Measurements from ENCODE around the gene RIPOR2.
A peak's percentile ranks its signal among the peaks of the same experiment; 100 is the strongest.

RIPOR2 gene

GRCh38 chr6:24847402-24847801 is 88.4 kb downstream of the RIPOR2 start:
- Mint-ChIP-seq H3K9me3 (no peaks in the 10 kb centered on the region), H3K27me3 (no peaks in the 10 kb centered on the region), H3K4me1 (peaks cover 35% of the 10 kb centered on the region), H3K36me3 (peaks cover 74% of the 10 kb centered on the region), H3K4me3 (no peak overlapping the region), H3K27ac (peak overlapping the region; percentile 63)
- ATAC-seq: no peak

GRCh38 chr6:24845578-24845977 is 90.2 kb downstream of the RIPOR2 start:
- Mint-ChIP-seq H3K4me1 (peaks cover 37% of the 10 kb centered on the region), H3K27me3 (no peaks in the 10 kb centered on the region), H3K36me3 (peaks cover 81% of the 10 kb centered on the region), H3K4me3 (no peak overlapping the region), H3K9me3 (no peaks in the 10 kb centered on the region), H3K27ac (peak overlapping the region; percentile 76)
- no peak for ATAC-seq

GRCh38 chr6:24844903-24845302 is 90.9 kb downstream of the RIPOR2 start:
- ATAC-seq: no peak
- Mint-ChIP-seq H3K36me3 (peaks cover 79% of the 10 kb centered on the region), H3K9me3 (no peaks in the 10 kb centered on the region), H3K27me3 (no peaks in the 10 kb centered on the region), H3K27ac (peak overlapping the region; percentile 76), H3K4me1 (peaks cover 37% of the 10 kb centered on the region), H3K4me3 (no peak overlapping the region)

- ATAC-seq: no peak
- Mint-ChIP-seq H3K4me3 (no peak overlapping the region), H3K36me3 (peaks cover 77% of the 10 kb centered on the region), H3K27ac (peak overlapping the region; percentile 76), H3K4me1 (peaks cover 37% of the 10 kb centered on the region), H3K27me3 (no peaks in the 10 kb centered on the region), H3K9me3 (no peaks in the 10 kb centered on the region)
Observed at GRCh38 chr6:24844061-24844460, 91.7 kb downstream of the RIPOR2 start.

GRCh38 chr6:24840187-24840586 is 95.6 kb downstream of the RIPOR2 start:
- no peak for ATAC-seq

GRCh38 chr6:24838994-24839393 is 96.8 kb downstream of the RIPOR2 start:
- no peak for ATAC-seq
- Mint-ChIP-seq H3K4me1 (peaks cover 22% of the 10 kb centered on the region), H3K27ac (no peak overlapping the region), H3K27me3 (no peaks in the 10 kb centered on the region), H3K36me3 (peaks cover 60% of the 10 kb centered on the region), H3K4me3 (no peak overlapping the region), H3K9me3 (no peaks in the 10 kb centered on the region)

More at GRCh38 chr6:24840187-24840586, 95.6 kb downstream of the RIPOR2 start:
- Mint-ChIP-seq H3K27me3 (no peaks in the 10 kb centered on the region), H3K9me3 (no peaks in the 10 kb centered on the region), H3K4me1 (peaks cover 27% of the 10 kb centered on the region), H3K27ac (no peak overlapping the region), H3K4me3 (no peak overlapping the region), H3K36me3 (peaks cover 51% of the 10 kb centered on the region)

GRCh38 chr6:24838081-24838480 is 97.7 kb downstream of the RIPOR2 start:
- no peak overlapping the region for H3K4me3 Mint-ChIP-seq
- no peaks in the 10 kb centered on the region for H3K9me3 Mint-ChIP-seq
- ATAC-seq: no peak
- H3K4me1 Mint-ChIP-seq: peaks cover 18% of the 10 kb centered on the region
- peaks cover 64% of the 10 kb centered on the region for H3K36me3 Mint-ChIP-seq
- H3K27ac Mint-ChIP-seq: peak overlapping the region; percentile 1
- no peaks in the 10 kb centered on the region for H3K27me3 Mint-ChIP-seq

- H3K9me3 Mint-ChIP-seq: no peaks in the 10 kb centered on the region
- ATAC-seq: no peak
- H3K27me3 Mint-ChIP-seq: no peaks in the 10 kb centered on the region
- no peak overlapping the region for H3K27ac Mint-ChIP-seq
- peaks cover 64% of the 10 kb centered on the region for H3K36me3 Mint-ChIP-seq
- H3K4me1 Mint-ChIP-seq: peaks cover 6% of the 10 kb centered on the region
- H3K4me3 Mint-ChIP-seq: no peak overlapping the region
Observed at GRCh38 chr6:24836109-24836508, 99.7 kb downstream of the RIPOR2 start.

GRCh38 chr6:24833711-24834386 is 101.9 kb downstream of the RIPOR2 start:
- Mint-ChIP-seq H3K9me3 (no peaks in the 10 kb centered on the region), H3K4me1 (peaks cover 6% of the 10 kb centered on the region), H3K27me3 (no peaks in the 10 kb centered on the region), H3K36me3 (peaks cover 52% of the 10 kb centered on the region), H3K27ac (peak overlapping the region; percentile 7), H3K4me3 (no peak overlapping the region)
- ATAC-seq: no peak

GRCh38 chr6:24832794-24833193 is 103.0 kb downstream of the RIPOR2 start:
- Mint-ChIP-seq H3K27ac (peak overlapping the region; percentile 44), H3K27me3 (no peaks in the 10 kb centered on the region), H3K36me3 (peaks cover 56% of the 10 kb centered on the region), H3K4me1 (peaks cover 6% of the 10 kb centered on the region), H3K4me3 (no peak overlapping the region), H3K9me3 (no peaks in the 10 kb centered on the region)
- ATAC-seq: no peak

- no peaks in the 10 kb centered on the region for H3K9me3 Mint-ChIP-seq
- peaks cover 6% of the 10 kb centered on the region for H3K4me1 Mint-ChIP-seq
- H3K4me3 Mint-ChIP-seq: no peak overlapping the region
- peak overlapping the region; percentile 44 for H3K27ac Mint-ChIP-seq
- ATAC-seq: no peak
- H3K27me3 Mint-ChIP-seq: no peaks in the 10 kb centered on the region
- H3K36me3 Mint-ChIP-seq: peaks cover 64% of the 10 kb centered on the region
Observed at GRCh38 chr6:24831771-24832716, 103.7 kb downstream of the RIPOR2 start.

GRCh38 chr6:24829657-24830056 is 106.1 kb downstream of the RIPOR2 start:
- no peak overlapping the region for H3K4me3 Mint-ChIP-seq
- no peaks in the 10 kb centered on the region for H3K27me3 Mint-ChIP-seq
- H3K4me1 Mint-ChIP-seq: no peaks in the 10 kb centered on the region
- H3K36me3 Mint-ChIP-seq: peaks cover 71% of the 10 kb centered on the region
- ATAC-seq: no peak
- H3K27ac Mint-ChIP-seq: no peak overlapping the region
- H3K9me3 Mint-ChIP-seq: no peaks in the 10 kb centered on the region

- no peak for ATAC-seq
- no peaks in the 10 kb centered on the region for H3K4me1 Mint-ChIP-seq
- no peak overlapping the region for H3K4me3 Mint-ChIP-seq
- H3K27ac Mint-ChIP-seq: peak overlapping the region; percentile 59
- peaks cover 62% of the 10 kb centered on the region for H3K36me3 Mint-ChIP-seq
- H3K27me3 Mint-ChIP-seq: no peaks in the 10 kb centered on the region
- no peaks in the 10 kb centered on the region for H3K9me3 Mint-ChIP-seq
Observed at GRCh38 chr6:24827970-24828369, 107.8 kb downstream of the RIPOR2 start.

- no peak overlapping the region for H3K4me3 Mint-ChIP-seq
- ATAC-seq: no peak
- peaks cover 54% of the 10 kb centered on the region for H3K36me3 Mint-ChIP-seq
- no peaks in the 10 kb centered on the region for H3K27me3 Mint-ChIP-seq
- H3K27ac Mint-ChIP-seq: peak overlapping the region; percentile 59
- no peaks in the 10 kb centered on the region for H3K9me3 Mint-ChIP-seq
- no peaks in the 10 kb centered on the region for H3K4me1 Mint-ChIP-seq
Observed at GRCh38 chr6:24827162-24827561, 108.6 kb downstream of the RIPOR2 start.

GRCh38 chr6:24825130-24825630 is 110.6 kb downstream of the RIPOR2 start:
- H3K4me1 Mint-ChIP-seq: no peaks in the 10 kb centered on the region
- no peak overlapping the region for H3K27ac Mint-ChIP-seq
- H3K9me3 Mint-ChIP-seq: no peaks in the 10 kb centered on the region
- peaks cover 48% of the 10 kb centered on the region for H3K36me3 Mint-ChIP-seq
- no peak overlapping the region for H3K4me3 Mint-ChIP-seq
- no peak for ATAC-seq
- H3K27me3 Mint-ChIP-seq: no peaks in the 10 kb centered on the region

All from stimulated activated memory B cell treated with anti-CD40 and anti-IgM and Interleukin-4, amounts not matched to agents 10 μg/mL and 1 μg/mL and 100 μg/mL, for 72 hours (primary cell).